Subcutaneous adipose tissue (tissue), 4 donors: ENCODE data around the gene ACP7. TPM values are rescaled to one million over a fixed set of nuclear protein-coding genes. Genes with fewer than 3 reads are reported as not detected.

ENCODE experiments used
- CTCF ChIP-seq: fragments of 450-650 bp; IDR thresholded peaks from one replicate; pipeline ENCODE4 v1.5.1; 2016; ENCODE audit warnings: low read depth, mild to moderate bottlenecking, control low read depth, antibody characterized with exemption, moderate library complexity
- total RNA-seq, 4 donors: library from RNA; depleted of rRNA; stranded (reverse); fragments of >200 nt; gene quantifications; one replicate each; pipeline ENCODE4 v1.1.0, GENCODE V29; 2016

ACP7 gene
- total RNA-seq, 4 donors from 2014 or later = not detected

DNA sequence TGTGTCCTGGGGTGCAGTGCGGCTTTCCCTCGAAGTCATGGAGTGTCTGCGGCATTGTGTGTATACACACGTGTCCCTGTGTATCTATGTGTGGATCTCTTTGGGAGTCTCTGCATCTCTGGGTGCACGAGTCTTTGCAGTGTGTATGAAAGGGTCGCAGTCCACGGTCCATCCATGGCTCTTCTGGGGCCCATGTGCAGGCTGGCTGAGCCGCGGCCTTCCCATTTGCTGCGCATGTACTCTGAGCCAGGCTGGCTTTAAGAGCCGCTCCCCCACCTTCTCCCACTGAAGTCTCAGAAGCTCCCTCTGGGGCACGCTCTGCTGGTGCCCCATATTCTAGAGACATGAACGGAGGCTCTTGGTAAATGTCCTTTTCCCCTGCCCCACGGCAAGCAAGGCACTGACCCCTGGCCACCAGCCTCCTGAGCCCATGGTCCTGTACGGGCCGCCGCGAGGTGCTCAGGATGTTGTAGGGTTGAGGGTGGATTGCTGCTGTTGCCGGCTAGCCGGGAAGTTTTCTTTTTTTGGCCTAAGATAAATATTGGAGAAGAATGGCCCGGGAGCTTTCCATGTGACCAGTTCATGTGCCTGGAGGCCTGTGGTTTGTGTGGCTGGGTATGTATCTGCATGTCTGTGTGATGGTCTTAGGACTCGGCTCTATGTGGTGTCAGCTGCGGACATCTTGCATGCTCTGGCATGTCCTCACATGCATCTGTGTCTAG, 73.3 kb downstream of the ACP7 start:
- no peak for TF ChIP-seq CTCF

- TF ChIP-seq CTCF = no peak
These were observed 73.8 kb downstream of the ACP7 start for GRCh38 chr19:39157997-39158389.

- TF ChIP-seq CTCF = no peak
These were observed 74.6 kb downstream of the ACP7 start for GRCh38 chr19:39158646-39159260.

- no peak for TF ChIP-seq CTCF
These were observed 76.3 kb downstream of the ACP7 start for GRCh38 chr19:39160523-39160861.

Other genes with a start within 250 kb of the ACP7 start
- gene HNRNPL, start 234.4 kb upstream of the ACP7 start, total RNA-seq = 100 to 1,000 TPM; 109 to 161 (median 141) TPM
- 10 to 100 TPM in 1 of 4 donors, 1 to 10 TPM in 3; 3.6 to 11.0 (median 4.6) TPM for gene RINL, start 206.1 kb upstream of the ACP7 start, total RNA-seq
- 100 to 1,000 TPM in 1 of 4 donors, 10 to 100 TPM in 3; 45.7 to 103 (median 64.9) TPM for gene SIRT2, start 184.8 kb upstream of the ACP7 start, total RNA-seq
- gene NFKBIB, start 184.4 kb upstream of the ACP7 start, total RNA-seq = 10 to 100 TPM in 3 of 4 donors, 1 to 10 TPM in 1; 6.5 to 24.3 (median 16.5) TPM
- 1 to 10 TPM in 1 of 4 donors, not detected in 3; 4.1 TPM for gene CCER2, start 172.2 kb upstream of the ACP7 start, total RNA-seq
- 10 to 100 TPM in 2 of 4 donors, 1 to 10 TPM in 2; 3.7 to 18.8 (median 10.0) TPM for gene SARS2, start 153.6 kb upstream of the ACP7 start, total RNA-seq
- gene MRPS12, start 153.4 kb upstream of the ACP7 start, total RNA-seq = 10 to 100 TPM; 10.1 to 26.0 (median 23.0) TPM
- gene FBXO17, start 108.6 kb upstream of the ACP7 start, total RNA-seq = 10 to 100 TPM; 12.6 to 88.7 (median 53.1) TPM
- gene FBXO27, start 51.8 kb upstream of the ACP7 start, total RNA-seq = 10 to 100 TPM in 2 of 4 donors, 1 to 10 TPM in 2; 5.4 to 20.5 (median 8.7) TPM
- 1 to 10 TPM; 4.0 to 4.8 (median 4.6) TPM for gene PAK4, start 41.4 kb downstream of the ACP7 start, total RNA-seq
- gene NCCRP1, start 112.6 kb downstream of the ACP7 start, total RNA-seq = not detected
- not detected for gene SYCN, start 119.9 kb downstream of the ACP7 start, total RNA-seq
- gene IFNL3, start 160.6 kb downstream of the ACP7 start, total RNA-seq = not detected
- not detected for gene IFNL4, start 164.5 kb downstream of the ACP7 start, total RNA-seq
- gene IFNL2, start 184.0 kb downstream of the ACP7 start, total RNA-seq = not detected
- not detected for gene IFNL1, start 212.0 kb downstream of the ACP7 start, total RNA-seq
- 1 to 10 TPM in 1 of 4 donors, under 1 TPM in 3; 0.33 to 1.0 (median 0.82) TPM for gene LRFN1, start 236.5 kb downstream of the ACP7 start, total RNA-seq